ENCODE measurements around the gene IFRD1. TPM values are rescaled to one million over a fixed set of nuclear protein-coding genes. Genes with fewer than 3 reads are reported as not detected.

The IFRD1 gene
- total RNA-seq, 1 experiment from 2014 or later: 67.8 TPM

- Histone ChIP-seq H3K23ac (ENCODE audit: insufficient read length, low read depth, low read length) (no peak overlapping the region), H3T11ph (ENCODE audit: low read length) (no peak overlapping the region), H2BK15ac (ENCODE audit: low read depth, low read length) (no peak overlapping the region), H3K4ac (ENCODE audit: low read depth, low read length) (no peak overlapping the region), H2AK5ac (ENCODE audit: insufficient read length, low read length) (no peak overlapping the region), H2BK5ac (ENCODE audit: insufficient read length, low read length) (no peak overlapping the region), H3K9ac (ENCODE audit: extremely low read depth, insufficient read length, low read length) (no peak overlapping the region), H3K9me3 (ENCODE audit: control insufficient read depth, low read depth, low read length) (no peaks in the 10 kb centered on the region), H2AFZ (ENCODE audit: low read length) (no peak overlapping the region), H3K27me3 (ENCODE audit: insufficient read depth, low read length) (no peaks in the 10 kb centered on the region), H4K8ac (replicated peaks; ENCODE audit: insufficient read length, low read depth, low read length) (no peak overlapping the region), H2BK20ac (ENCODE audit: low read depth, low read length, poor library complexity, severe bottlenecking) (no peak overlapping the region), H3K27ac (ENCODE audit: insufficient read length, low read depth, low read length) (no peak overlapping the region), H3K23me2 (ENCODE audit: insufficient read length, low read depth, low read length, poor library complexity, severe bottlenecking) (no peaks in the 10 kb centered on the region), H2BK12ac (ENCODE audit: insufficient read length, low read depth, low read length) (no peak overlapping the region), H3K4me1 (ENCODE audit: insufficient read depth, low read length) (no peaks in the 10 kb centered on the region; the same call in 1 of the 2 replicates), H3K14ac (ENCODE audit: insufficient read depth, low read length) (no peak overlapping the region), H3K56ac (ENCODE audit: insufficient read length, low read depth, low read length) (no peak overlapping the region), H3K79me1 (ENCODE audit: insufficient read depth, low read depth, low read length, poor library complexity, severe bottlenecking) (no peaks in the 10 kb centered on the region), H4K20me1 (ENCODE audit: control insufficient read depth, insufficient read depth, insufficient read length) (no peaks in the 10 kb centered on the region), H4K91ac (ENCODE audit: insufficient read length, low read depth, low read length) (no peak overlapping the region), H2BK120ac (ENCODE audit: low read depth, low read length, poor library complexity, severe bottlenecking) (no peak overlapping the region), H3K18ac (ENCODE audit: insufficient read length, low read depth, low read length) (no peak overlapping the region), H3K4me2 (ENCODE audit: insufficient read depth, insufficient read length, low read length) (no peak overlapping the region), H4K5ac (ENCODE audit: insufficient read length, low read depth, low read length) (no peak overlapping the region), H3K79me2 (ENCODE audit: insufficient read depth, low read length) (no peaks in the 10 kb centered on the region)
- no peak overlapping the region for H3K4me3 Mint-ChIP-seq
- DNase-seq: no peak
- no peak overlapping the region for H3K27ac Mint-ChIP-seq
- peaks cover 14 to 19% of the 10 kb centered on the region in 2 experiments for H3K4me1 Mint-ChIP-seq
- H3K27me3 Mint-ChIP-seq (ENCODE audit: low read depth): no peaks in the 10 kb centered on the region
- H3K9me3 Mint-ChIP-seq: no peaks in the 10 kb centered on the region
- peaks cover 0 to 5% (median 2%) of the 10 kb centered on the region in 3 experiments; a peak in 2 of 7 replicates for H3K36me3 Mint-ChIP-seq (ENCODE audit: insufficient read depth in 1 of 3, low read depth in 3 of 3)
- no CpG with 5 or more reads among the region's 4 CpGs for WGBS (ENCODE audit: extremely low coverage, insufficient read length, low lambda C conversion rate)
- TF ChIP-seq, protein P1, sequence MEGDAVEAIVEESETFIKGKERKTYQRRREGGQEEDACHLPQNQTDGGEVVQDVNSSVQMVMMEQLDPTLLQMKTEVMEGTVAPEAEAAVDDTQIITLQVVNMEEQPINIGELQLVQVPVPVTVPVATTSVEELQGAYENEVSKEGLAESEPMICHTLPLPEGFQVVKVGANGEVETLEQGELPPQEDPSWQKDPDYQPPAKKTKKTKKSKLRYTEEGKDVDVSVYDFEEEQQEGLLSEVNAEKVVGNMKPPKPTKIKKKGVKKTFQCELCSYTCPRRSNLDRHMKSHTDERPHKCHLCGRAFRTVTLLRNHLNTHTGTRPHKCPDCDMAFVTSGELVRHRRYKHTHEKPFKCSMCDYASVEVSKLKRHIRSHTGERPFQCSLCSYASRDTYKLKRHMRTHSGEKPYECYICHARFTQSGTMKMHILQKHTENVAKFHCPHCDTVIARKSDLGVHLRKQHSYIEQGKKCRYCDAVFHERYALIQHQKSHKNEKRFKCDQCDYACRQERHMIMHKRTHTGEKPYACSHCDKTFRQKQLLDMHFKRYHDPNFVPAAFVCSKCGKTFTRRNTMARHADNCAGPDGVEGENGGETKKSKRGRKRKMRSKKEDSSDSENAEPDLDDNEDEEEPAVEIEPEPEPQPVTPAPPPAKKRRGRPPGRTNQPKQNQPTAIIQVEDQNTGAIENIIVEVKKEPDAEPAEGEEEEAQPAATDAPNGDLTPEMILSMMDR (conservative IDR thresholded peaks at IDR 0.05): no peak
These were observed 34.5 kb downstream of the IFRD1 start for GRCh38 chr7:112484671-112485167.
